ENCODE measurements around the gene CD2AP.

DNA sequence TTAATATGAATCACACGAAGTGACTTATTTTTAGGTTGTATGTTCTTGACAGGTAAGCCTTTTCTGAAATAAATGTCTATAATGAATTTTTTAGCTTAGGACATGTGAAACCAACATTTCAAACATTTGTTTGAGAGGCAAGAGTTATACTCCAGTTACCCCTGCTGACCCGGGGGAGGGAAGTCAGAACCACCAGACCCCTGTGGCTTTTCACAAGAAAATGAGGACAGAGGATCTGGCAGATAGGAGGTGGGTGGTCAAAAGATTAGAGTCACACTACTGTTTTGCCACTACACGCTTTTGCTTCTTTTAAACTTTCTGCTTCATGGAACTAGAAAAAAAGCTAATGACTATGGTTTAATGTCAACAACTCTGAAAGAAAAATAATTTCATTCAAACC, 193.3 kb downstream of the CD2AP start:
- no peak for TF ChIP-seq CTCF (IDR thresholded peaks at IDR 0.05; ENCODE audit: insufficient read depth, low read length)
- no peak for TF ChIP-seq POLR2AphosphoS5 (IDR thresholded peaks at IDR 0.05; ENCODE audit: low read depth)
- no peak for TF ChIP-seq GABPA (IDR thresholded peaks at IDR 0.05; ENCODE audit: low read depth)
- TF ChIP-seq, protein P1, sequence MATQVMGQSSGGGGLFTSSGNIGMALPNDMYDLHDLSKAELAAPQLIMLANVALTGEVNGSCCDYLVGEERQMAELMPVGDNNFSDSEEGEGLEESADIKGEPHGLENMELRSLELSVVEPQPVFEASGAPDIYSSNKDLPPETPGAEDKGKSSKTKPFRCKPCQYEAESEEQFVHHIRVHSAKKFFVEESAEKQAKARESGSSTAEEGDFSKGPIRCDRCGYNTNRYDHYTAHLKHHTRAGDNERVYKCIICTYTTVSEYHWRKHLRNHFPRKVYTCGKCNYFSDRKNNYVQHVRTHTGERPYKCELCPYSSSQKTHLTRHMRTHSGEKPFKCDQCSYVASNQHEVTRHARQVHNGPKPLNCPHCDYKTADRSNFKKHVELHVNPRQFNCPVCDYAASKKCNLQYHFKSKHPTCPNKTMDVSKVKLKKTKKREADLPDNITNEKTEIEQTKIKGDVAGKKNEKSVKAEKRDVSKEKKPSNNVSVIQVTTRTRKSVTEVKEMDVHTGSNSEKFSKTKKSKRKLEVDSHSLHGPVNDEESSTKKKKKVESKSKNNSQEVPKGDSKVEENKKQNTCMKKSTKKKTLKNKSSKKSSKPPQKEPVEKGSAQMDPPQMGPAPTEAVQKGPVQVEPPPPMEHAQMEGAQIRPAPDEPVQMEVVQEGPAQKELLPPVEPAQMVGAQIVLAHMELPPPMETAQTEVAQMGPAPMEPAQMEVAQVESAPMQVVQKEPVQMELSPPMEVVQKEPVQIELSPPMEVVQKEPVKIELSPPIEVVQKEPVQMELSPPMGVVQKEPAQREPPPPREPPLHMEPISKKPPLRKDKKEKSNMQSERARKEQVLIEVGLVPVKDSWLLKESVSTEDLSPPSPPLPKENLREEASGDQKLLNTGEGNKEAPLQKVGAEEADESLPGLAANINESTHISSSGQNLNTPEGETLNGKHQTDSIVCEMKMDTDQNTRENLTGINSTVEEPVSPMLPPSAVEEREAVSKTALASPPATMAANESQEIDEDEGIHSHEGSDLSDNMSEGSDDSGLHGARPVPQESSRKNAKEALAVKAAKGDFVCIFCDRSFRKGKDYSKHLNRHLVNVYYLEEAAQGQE (IDR thresholded peaks at IDR 0.05; ENCODE audit: insufficient replicate concordance, low read depth): no peak
- no peak for TF ChIP-seq SPI1 (IDR thresholded peaks at IDR 0.05; ENCODE audit: borderline replicate concordance, low read depth)

Data from HL-60 (cell line).